Measurements from ENCODE around the gene PFDN6. TPM values are rescaled to one million over a fixed set of nuclear protein-coding genes. Genes with fewer than 3 reads are reported as not detected.

Gene PFDN6
- total and polyA plus RNA-seq, 9 of the 15 experiments (the other 6 are each of a cell fraction or from before 2014, with no cell fraction given): 6.8 to 475 (median 216) TPM

DNA sequence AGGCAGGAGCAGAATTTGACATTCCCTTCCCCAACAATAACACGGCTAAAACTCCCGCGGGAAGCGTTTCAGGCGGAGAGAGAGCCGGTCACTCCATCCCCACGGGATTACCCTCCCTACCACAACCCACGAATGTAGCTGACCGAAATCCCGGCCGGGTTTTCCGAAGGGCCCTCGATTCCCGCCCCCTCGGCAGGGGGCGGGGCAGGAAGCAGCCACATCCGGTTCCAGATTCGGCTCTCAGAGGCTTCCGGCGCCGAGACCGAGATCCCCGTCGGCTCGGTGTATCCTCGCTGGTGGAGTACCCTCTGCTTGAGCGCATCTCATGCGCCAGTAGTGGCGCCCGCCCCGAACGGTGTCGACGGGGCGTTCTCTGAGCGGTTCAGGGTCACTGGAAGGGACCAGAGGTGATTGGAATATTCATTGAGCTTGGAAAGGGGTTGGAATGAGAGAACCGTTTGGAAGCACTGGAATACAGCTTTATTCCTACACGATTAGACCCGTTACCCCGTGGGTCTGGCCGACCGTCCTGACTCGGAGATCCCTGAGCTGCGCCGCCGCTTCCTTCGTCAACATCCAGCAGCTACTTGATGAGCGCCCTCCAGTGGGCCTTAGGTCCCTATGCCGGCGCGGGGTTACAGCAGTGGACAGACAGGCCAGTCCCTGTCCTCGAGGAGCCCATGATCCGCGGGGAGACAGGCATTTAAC, 10.0 kb downstream of the PFDN6 start (continued):
- TF ChIP-seq STAT6 (CRISPR knock-in tag; IDR thresholded peaks at IDR 0.05) (peak; percentile 88; the same call in 1 of the 2 replicates), ZNF431 (CRISPR knock-in tag; IDR thresholded peaks at IDR 0.05) (0 out of 2 replicates have a peak, but pooled peaks have one; percentile 78), CTBP1 (IDR thresholded peaks at IDR 0.05; ENCODE audit: borderline replicate concordance) (peak; percentile 92; the same call in 1 of the 2 replicates), STAT5A (IDR thresholded peaks at IDR 0.05; ENCODE audit: borderline replicate concordance, low read length) (no peak), ZNF764 (CRISPR knock-in tag; IDR thresholded peaks at IDR 0.05; ENCODE audit: low read depth) (0 out of 2 replicates have a peak, but pooled peaks have one; percentile 33), MCM7 (IDR thresholded peaks at IDR 0.05) (no peak), POLR2B (IDR thresholded peaks at IDR 0.05; ENCODE audit: low read depth, partially characterized antibody) (peak; percentile 98), ETS2 (tag; IDR thresholded peaks at IDR 0.05; ENCODE audit: borderline replicate concordance, poor library complexity, severe bottlenecking) (no peak), ZNF551 (CRISPR knock-in tag; IDR thresholded peaks at IDR 0.05) (no peak), THRAP3 (IDR thresholded peaks at IDR 0.05; ENCODE audit: borderline replicate concordance) (peak; percentile 79), BACH1 (tag; IDR thresholded peaks at IDR 0.05) (no peak; the same call in 1 of the 2 replicates), ZZZ3 (IDR thresholded peaks at IDR 0.05) (no peak), ZKSCAN1 (IDR thresholded peaks at IDR 0.05; ENCODE audit: low read depth, low read length) (0 out of 2 replicates have a peak, but pooled peaks have one; percentile 45), XRCC4 (IDR thresholded peaks at IDR 0.05; ENCODE audit: extremely low read depth, insufficient read depth, insufficient read length) (no peak), NEUROD1 (IDR thresholded peaks at IDR 0.05; ENCODE audit: borderline replicate concordance, low read depth, low read length, partially characterized antibody) (peak; percentile 98), TAF1 (IDR thresholded peaks at IDR 0.05; ENCODE audit: control insufficient read depth, extremely low read depth, insufficient read depth, low read length, severe bottlenecking) (peak; percentile 93), ELF2 (CRISPR knock-in tag; IDR thresholded peaks at IDR 0.05) (peak; percentile 49), ZNF197 (CRISPR knock-in tag; IDR thresholded peaks at IDR 0.05; ENCODE audit: low read depth) (0 out of 2 replicates have a peak, but pooled peaks have one; percentile 6), ZC3H4 (CRISPR knock-in tag; IDR thresholded peaks at IDR 0.05; ENCODE audit: borderline replicate concordance) (no peak), NR2C1 (IDR thresholded peaks at IDR 0.05) (peak; percentile 48), NR2C1 (tag; IDR thresholded peaks at IDR 0.05) (no peak), ZNF140 (CRISPR knock-in tag; IDR thresholded peaks at IDR 0.05) (no peak), PHB2 (IDR thresholded peaks at IDR 0.05; ENCODE audit: low read depth) (no peak), HCFC1 (IDR thresholded peaks at IDR 0.05; ENCODE audit: low read depth, low read length) (no peak; the same call in none of the 2 replicates), ARID3A (IDR thresholded peaks at IDR 0.05; ENCODE audit: borderline replicate concordance, low read depth, low read length) (no peak)

Measured in K562 (cell line).